GM18951 (cell line): ENCODE results near the gene ADAMTS7.
"Not testable (repeated sequence)": the region's sequence is repeated elsewhere in the genome, so short reads cannot be mapped to it uniquely, and the experiment has no call there.

ENCODE experiments used
- POLR2A ChIP-seq: IDR thresholded peaks from 4 replicates; pipeline ENCODE4 v1.6.1; 2011; ENCODE audit warnings: mild to moderate bottlenecking; ENCODE audit not compliant: insufficient read length, insufficient read depth; ENCODE audit errors: extremely low read depth
- in situ Hi-C: fragments of 300-500 bp; cut with MboI; formaldehyde crosslinking; loops from one replicate; pipeline ENCODE4 v1.12.0; 2022; ENCODE audit warnings: low sequenced_read_pairs, mixed read lengths, inconsistent platforms; ENCODE audit not compliant: unreplicated experiment

The ADAMTS7 gene

GRCh38 chr15:78840661-78841375 lies 29.6 kb upstream of the ADAMTS7 start:
- in situ Hi-C loops: no loop called here
- TF ChIP-seq POLR2A: no peak

- in situ Hi-C loops: not testable (repeated sequence)
These were observed 27.9 kb upstream of the ADAMTS7 start for GRCh38 chr15:78839151-78839550.

GRCh38 chr15:78838489-78838888 lies 27.2 kb upstream of the ADAMTS7 start:
- no peak for TF ChIP-seq POLR2A
- in situ Hi-C loops: no loop called here

GRCh38 chr15:78837543-78837942 lies 26.3 kb upstream of the ADAMTS7 start:
- in situ Hi-C loops: no loop called here
- no peak for TF ChIP-seq POLR2A

- no peak for TF ChIP-seq POLR2A
- in situ Hi-C loops: no loop called here
These were observed 25.9 kb upstream of the ADAMTS7 start for GRCh38 chr15:78837131-78837530.

- TF ChIP-seq POLR2A: no peak
- in situ Hi-C loops: no loop called here
These were observed 25.1 kb upstream of the ADAMTS7 start for GRCh38 chr15:78836333-78836732.

GRCh38 chr15:78831229-78832207 lies 20.3 kb upstream of the ADAMTS7 start:
- in situ Hi-C loops: no loop called here
- no peak for TF ChIP-seq POLR2A

- no peak for TF ChIP-seq POLR2A
- in situ Hi-C loops: no loop called here
These were observed 19.4 kb upstream of the ADAMTS7 start for GRCh38 chr15:78830514-78831228.

GRCh38 chr15:78828920-78829319 lies 17.7 kb upstream of the ADAMTS7 start:
- TF ChIP-seq POLR2A: no peak
- in situ Hi-C loops: no loop called here

- TF ChIP-seq POLR2A: no peak
- in situ Hi-C loops: no loop called here
These were observed 11.2 kb upstream of the ADAMTS7 start for GRCh38 chr15:78822514-78822913.

GRCh38 chr15:78811825-78812183 lies 540 bp upstream of the ADAMTS7 start:
- TF ChIP-seq POLR2A: no peak
- in situ Hi-C loops: no loop called here

GRCh38 chr15:78810362-78811123 lies 721 bp downstream of the ADAMTS7 start:
- TF ChIP-seq POLR2A: no peak
- in situ Hi-C loops: no loop called here

GRCh38 chr15:78810003-78810361 lies 1.3 kb downstream of the ADAMTS7 start:
- in situ Hi-C loops: no loop called here
- no peak for TF ChIP-seq POLR2A
